ENCODE measurements around the gene MAGEL2.

GRCh38 chr15:23690450-23690852 is 42.8 kb upstream of the MAGEL2 start:
- no peak for TF ChIP-seq EGR1 (IDR thresholded peaks at IDR 0.05; ENCODE audit: borderline replicate concordance, low read depth, low read length)
- no peak for TF ChIP-seq RFX5 (IDR thresholded peaks at IDR 0.05; ENCODE audit: borderline replicate concordance, low read depth, low read length)
